Fibroblast of mammary gland (primary cell): ENCODE results near the gene KRT84.

Experiments
- DNase-seq: peaks from one replicate; pipeline ENCODE4 v3.0.0-alpha.2; 2010; ENCODE audit warnings: low read depth
- H3K4me3 ChIP-seq: 2 replicates; pipeline ENCODE4 v1.5.1; 2011; ENCODE audit warnings: low read depth, mild to moderate bottlenecking, low read length, moderate library complexity; ENCODE audit not compliant: control insufficient read depth
- TF ChIP-seq, protein P1 (sequence below): conservative IDR thresholded peaks from 2 replicates; pipeline ENCODE4 v1.5.1; 2011; ENCODE audit warnings: low read depth, low read length, inconsistent platforms; ENCODE audit not compliant: control insufficient read depth, insufficient read depth

KRT84 gene

DNA sequence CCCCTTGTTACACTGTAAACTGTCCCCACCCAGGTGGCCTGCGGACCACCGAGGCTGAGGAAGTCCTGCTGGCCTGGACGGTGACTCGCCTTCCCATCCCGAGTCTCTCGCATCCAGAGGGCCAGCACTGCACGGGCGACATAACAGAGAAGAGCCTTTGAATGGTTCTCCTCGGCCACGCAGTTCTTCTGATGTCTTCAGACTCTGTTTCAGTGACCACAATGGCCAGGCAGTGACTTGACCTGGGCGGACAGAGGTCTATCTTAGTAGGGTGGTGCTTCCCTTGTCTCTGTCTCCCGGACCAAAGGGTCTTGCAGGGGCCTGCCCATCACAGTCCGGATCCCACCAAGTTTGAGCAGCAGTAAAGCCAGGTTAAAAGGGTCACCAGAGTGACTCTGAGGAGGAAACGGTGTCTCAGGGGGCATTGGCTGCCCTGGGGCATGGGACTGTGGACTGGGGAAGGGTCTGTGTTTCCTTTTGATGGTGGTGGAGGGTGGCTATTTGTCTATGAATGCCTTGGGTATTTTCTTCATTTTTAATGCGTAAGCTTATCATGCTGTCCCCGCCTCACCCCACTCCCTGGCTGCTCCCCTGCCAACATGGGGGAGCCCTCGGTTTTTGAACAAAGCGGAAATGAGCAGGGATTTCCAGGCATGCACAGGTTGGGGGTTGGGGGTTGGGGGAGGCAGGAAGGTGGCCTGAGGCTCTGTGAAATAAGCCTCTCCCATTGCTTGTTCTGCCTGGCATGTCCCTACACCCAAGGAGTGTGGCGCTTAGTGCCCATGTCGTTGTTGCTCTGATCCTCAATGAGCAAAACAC is 28.5 kb downstream of the KRT84 start:
- TF ChIP-seq, protein P1, sequence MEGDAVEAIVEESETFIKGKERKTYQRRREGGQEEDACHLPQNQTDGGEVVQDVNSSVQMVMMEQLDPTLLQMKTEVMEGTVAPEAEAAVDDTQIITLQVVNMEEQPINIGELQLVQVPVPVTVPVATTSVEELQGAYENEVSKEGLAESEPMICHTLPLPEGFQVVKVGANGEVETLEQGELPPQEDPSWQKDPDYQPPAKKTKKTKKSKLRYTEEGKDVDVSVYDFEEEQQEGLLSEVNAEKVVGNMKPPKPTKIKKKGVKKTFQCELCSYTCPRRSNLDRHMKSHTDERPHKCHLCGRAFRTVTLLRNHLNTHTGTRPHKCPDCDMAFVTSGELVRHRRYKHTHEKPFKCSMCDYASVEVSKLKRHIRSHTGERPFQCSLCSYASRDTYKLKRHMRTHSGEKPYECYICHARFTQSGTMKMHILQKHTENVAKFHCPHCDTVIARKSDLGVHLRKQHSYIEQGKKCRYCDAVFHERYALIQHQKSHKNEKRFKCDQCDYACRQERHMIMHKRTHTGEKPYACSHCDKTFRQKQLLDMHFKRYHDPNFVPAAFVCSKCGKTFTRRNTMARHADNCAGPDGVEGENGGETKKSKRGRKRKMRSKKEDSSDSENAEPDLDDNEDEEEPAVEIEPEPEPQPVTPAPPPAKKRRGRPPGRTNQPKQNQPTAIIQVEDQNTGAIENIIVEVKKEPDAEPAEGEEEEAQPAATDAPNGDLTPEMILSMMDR: no peak
- DNase-seq: no peak
- no peak overlapping the region for H3K4me3 ChIP-seq

DNA sequence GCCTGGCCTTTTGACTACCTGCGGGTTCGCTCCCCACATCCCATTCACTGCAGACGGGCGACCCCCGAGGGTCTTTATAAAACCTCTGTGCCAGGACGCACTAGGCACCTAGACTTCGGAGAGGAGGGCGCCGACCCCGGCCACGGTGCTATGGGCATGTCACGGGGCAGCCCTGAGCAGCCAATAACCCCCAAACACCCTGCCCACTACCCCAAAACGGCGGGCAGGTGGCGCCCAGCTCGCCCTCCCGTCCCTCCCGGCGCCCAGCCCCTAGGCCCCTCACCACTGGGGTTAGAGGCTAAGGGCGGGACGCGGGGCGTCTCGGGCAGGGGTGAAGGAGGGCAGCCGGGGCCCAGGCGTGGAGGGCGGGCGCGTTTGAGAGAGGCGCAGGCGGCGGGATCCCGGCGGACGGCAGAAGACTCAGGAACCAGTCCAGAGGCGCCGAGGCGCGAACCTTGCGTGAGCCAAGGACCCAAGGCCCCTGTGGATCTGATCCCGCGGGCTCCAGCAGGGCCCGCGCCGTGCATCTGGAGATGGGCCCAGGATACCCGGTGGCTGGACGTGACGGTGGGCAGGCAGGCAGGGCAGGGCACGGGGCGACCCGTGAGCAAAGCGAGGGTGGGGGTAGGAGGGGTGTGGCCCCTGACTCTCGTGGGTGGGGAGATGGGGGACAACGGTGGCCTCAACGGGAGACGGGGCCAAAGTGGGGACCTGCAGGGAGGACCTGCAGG is 29.3 kb downstream of the KRT84 start:
- no peak for DNase-seq
- H3K4me3 ChIP-seq: no peak overlapping the region
- TF ChIP-seq, protein P1: no peak

DNA sequence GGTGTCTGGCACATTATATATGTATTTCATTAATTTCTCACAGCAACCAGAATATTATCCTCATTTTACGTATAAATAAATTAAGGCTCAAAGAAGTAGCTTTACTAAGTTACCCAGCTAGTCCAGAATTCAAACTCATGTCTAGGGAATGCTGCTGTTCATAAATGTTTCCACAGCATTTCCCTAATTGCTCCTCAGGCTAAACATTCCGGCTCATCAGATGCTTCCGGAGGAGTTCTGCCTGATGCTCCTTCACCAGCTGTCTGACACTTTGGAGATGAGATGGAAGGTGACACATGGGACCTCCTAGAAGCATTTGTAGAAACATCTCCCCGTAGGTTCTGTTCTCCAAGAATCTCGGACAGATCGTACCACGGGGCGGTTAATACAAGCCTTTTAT is 30.3 kb downstream of the KRT84 start:
- DNase-seq: no peak
- no peak overlapping the region for H3K4me3 ChIP-seq
- TF ChIP-seq, protein P1: no peak

DNA sequence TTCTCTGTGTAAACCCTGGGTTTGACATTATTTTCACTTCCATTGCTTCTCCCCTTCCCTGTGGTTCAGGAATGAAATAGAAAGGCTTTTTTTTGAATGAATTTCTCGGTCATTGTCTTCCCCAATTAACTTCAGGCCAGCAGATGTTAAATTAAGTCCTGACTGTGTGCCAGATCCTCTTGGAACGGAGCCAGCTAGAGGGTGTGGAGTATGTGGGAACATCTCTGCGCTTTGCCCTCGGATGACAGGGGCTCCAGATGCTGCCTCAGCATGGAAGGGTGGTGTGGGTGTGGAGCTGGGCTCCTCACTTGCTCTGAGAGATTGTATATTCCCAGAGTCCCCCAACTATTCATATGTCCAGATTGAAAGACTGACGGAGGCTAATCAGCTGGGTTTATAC is 31.3 kb downstream of the KRT84 start:
- TF ChIP-seq, protein P1: no peak
- no peak overlapping the region for H3K4me3 ChIP-seq
- DNase-seq: no peak

DNA sequence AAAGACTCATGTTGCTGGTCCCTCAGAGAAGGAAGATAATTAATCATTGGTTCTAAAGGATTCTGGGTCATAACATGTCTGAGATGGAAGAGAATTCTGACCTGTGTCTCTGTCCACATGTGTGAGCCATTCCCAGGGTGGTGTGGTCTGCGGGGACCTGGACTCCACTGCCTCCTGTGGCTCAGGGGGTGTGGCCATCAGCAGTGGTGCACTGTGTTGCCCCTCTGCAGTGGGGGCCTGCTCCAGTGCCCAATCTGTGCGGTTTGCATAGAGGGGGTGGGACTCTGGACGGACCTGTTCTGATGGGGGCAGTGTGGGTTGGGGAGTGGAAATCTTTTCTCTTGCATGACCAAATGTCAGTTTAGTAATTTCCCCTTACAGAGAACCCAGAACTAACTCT is 31.7 kb downstream of the KRT84 start:
- TF ChIP-seq, protein P1: no peak

DNA sequence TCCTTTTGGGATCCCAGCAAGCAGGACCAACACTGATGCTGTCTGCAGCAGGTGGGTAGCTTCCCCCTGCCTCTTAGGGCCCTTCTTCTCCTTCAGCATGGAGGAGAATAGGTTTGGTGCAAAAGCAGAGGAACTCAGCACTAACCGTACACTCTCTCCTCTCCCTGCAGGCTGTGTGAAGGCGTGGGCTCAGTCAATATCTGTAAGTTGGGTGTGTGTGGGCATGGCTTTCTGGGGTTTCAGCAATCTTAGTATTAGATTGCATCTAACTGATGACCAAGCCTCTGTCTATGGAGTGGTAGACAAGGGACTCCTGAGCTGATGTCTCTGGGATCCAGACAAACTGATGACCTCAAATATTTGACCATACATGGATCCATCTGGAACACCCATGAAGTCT is 32.5 kb downstream of the KRT84 start:
- TF ChIP-seq, protein P1: no peak
- H3K4me3 ChIP-seq: no peak overlapping the region
- no peak for DNase-seq

More for the DNA sequence above, 31.7 kb downstream of the KRT84 start:
- H3K4me3 ChIP-seq: no peak overlapping the region
- no peak for DNase-seq
